IMR-90 (cell line): ENCODE data around the gene SP140.

ENCODE experiments used
- BHLHE40 ChIP-seq: fragments of 150-350 bp; IDR thresholded peaks from 2 replicates; pipeline ENCODE4 v1.6.1; 2016; ENCODE audit warnings: mild to moderate bottlenecking, low read depth, low read length
- CEBPB ChIP-seq: IDR thresholded peaks from 2 replicates; pipeline ENCODE4 v1.6.1; 2012; ENCODE audit warnings: low read depth, low read length, improper control_type of control experiment
- FOS ChIP-seq: fragments of 150-350 bp; IDR thresholded peaks from 2 replicates; pipeline ENCODE4 v1.6.1; 2016; ENCODE audit warnings: low read depth, low read length
- MAZ ChIP-seq: IDR thresholded peaks from 2 replicates; pipeline ENCODE4 v1.6.1; 2012; ENCODE audit warnings: low read depth, mild to moderate bottlenecking, low read length, improper control_type of control experiment, moderate library complexity, borderline replicate concordance
- MXI1 ChIP-seq: IDR thresholded peaks from 2 replicates; pipeline ENCODE4 v1.6.1; 2012; ENCODE audit warnings: low read depth, mild to moderate bottlenecking, low read length, moderate library complexity, borderline replicate concordance
- NFE2L2 ChIP-seq: fragments of 150-350 bp; IDR thresholded peaks from 2 replicates; pipeline ENCODE4 v1.6.1; 2016; ENCODE audit warnings: low read depth, mild to moderate bottlenecking, low read length
- POLR2A ChIP-seq: IDR thresholded peaks from 2 replicates; pipeline ENCODE4 v1.6.1; 2012; ENCODE audit warnings: mild to moderate bottlenecking, low read depth, low read length
- RAD21 ChIP-seq: IDR thresholded peaks from 2 replicates; pipeline ENCODE4 v1.6.1; 2012; ENCODE audit warnings: low read length, improper control_type of control experiment
- RCOR1 ChIP-seq: IDR thresholded peaks from 2 replicates; pipeline ENCODE4 v1.6.1; 2012; ENCODE audit warnings: mild to moderate bottlenecking, low read length, improper control_type of control experiment; ENCODE audit not compliant: insufficient replicate concordance
- TF ChIP-seq, protein P1 (sequence below): conservative IDR thresholded peaks from 2 replicates; pipeline ENCODE4 v1.5.1; 2012; ENCODE audit warnings: mild to moderate bottlenecking, low read depth, low read length, improper control_type of control experiment
- TF ChIP-seq, protein P2 (sequence below): fragments of 150-350 bp; IDR thresholded peaks from 2 replicates; pipeline ENCODE4 v1.6.1; 2017; ENCODE audit warnings: mild to moderate bottlenecking, antibody characterized with exemption, low read length, low read depth

DNA sequence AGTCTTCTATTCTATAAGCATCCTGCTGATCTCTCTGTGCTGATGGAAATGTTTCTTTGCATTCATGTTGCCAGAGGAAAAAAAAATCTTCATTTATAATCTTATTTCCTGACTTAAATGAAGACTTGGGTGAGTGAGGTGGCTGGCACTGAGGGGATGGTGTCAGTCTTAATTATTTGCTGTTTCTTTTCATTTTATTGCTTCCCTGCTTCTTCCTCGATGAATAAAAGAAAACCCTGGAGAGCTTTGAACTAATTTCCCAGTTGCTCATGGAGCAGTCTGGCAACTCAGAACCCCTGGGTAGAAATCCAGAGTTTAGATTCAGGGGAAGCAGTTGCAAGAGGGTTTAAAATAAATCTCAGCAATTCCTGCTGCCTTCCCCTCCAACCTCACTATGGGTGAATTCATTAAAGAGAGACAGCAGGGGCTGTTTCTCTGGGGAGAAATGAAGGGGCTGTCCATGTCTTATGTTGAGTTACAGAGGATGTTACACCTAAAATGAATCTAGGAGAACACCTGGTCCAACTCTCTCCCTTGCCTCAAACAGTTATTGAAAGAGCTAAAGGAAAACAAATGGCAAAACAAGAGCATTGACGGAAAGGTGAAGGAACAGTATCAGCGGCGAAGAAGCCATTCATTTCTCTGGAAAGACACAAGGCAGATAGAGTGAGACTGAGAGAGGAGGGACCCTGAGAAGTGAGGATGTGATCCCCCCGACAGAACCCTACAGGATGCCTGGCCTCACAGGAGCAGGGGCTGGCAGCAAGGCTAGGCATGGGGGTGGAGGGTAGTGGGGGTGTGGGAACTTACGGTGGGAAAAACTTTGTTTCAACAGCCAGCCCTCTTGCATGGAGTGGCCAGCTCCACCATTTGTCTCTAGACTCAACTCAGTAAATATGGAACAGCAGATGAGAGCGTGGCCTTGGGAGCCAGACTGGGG, 46.7 kb upstream of the SP140 start:
- TF ChIP-seq, protein P1, sequence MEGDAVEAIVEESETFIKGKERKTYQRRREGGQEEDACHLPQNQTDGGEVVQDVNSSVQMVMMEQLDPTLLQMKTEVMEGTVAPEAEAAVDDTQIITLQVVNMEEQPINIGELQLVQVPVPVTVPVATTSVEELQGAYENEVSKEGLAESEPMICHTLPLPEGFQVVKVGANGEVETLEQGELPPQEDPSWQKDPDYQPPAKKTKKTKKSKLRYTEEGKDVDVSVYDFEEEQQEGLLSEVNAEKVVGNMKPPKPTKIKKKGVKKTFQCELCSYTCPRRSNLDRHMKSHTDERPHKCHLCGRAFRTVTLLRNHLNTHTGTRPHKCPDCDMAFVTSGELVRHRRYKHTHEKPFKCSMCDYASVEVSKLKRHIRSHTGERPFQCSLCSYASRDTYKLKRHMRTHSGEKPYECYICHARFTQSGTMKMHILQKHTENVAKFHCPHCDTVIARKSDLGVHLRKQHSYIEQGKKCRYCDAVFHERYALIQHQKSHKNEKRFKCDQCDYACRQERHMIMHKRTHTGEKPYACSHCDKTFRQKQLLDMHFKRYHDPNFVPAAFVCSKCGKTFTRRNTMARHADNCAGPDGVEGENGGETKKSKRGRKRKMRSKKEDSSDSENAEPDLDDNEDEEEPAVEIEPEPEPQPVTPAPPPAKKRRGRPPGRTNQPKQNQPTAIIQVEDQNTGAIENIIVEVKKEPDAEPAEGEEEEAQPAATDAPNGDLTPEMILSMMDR: no peak
- TF ChIP-seq RAD21: no peak
- TF ChIP-seq FOS: no peak
- no peak for TF ChIP-seq BHLHE40
- TF ChIP-seq RCOR1: no peak
- no peak for TF ChIP-seq POLR2A
- TF ChIP-seq, protein P2, sequence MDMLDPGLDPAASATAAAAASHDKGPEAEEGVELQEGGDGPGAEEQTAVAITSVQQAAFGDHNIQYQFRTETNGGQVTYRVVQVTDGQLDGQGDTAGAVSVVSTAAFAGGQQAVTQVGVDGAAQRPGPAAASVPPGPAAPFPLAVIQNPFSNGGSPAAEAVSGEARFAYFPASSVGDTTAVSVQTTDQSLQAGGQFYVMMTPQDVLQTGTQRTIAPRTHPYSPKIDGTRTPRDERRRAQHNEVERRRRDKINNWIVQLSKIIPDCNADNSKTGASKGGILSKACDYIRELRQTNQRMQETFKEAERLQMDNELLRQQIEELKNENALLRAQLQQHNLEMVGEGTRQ: no peak
- no peak for TF ChIP-seq NFE2L2
- TF ChIP-seq MXI1: no peak
- TF ChIP-seq CEBPB: no peak
- no peak for TF ChIP-seq MAZ
